ENCODE results near the gene ABLIM1.
A peak's percentile ranks its signal among the peaks of the same experiment; 100 is the strongest.

Gene ABLIM1

DNA sequence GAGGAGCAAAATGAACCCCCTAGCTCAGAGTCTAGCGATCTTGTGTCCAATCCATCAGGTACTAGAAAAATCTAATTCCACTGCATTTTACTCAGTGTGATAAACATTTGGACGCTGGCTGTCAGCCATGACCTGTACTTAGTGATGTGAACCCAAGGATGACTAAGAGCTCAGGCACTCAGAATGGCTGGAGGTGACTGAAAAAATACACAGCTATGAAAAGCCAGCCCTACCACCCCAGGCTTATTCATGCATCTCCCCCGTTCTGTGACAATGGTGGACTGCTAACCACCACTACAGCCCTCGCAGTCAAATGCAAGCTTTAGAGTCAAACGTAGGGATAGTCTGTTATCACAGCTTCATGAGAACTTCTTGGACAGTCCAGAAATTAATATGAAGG is 268.6 kb downstream of the ABLIM1 start:
- peak; percentile 51 for DNase-seq (ENCODE audit: low read depth)

DNA sequence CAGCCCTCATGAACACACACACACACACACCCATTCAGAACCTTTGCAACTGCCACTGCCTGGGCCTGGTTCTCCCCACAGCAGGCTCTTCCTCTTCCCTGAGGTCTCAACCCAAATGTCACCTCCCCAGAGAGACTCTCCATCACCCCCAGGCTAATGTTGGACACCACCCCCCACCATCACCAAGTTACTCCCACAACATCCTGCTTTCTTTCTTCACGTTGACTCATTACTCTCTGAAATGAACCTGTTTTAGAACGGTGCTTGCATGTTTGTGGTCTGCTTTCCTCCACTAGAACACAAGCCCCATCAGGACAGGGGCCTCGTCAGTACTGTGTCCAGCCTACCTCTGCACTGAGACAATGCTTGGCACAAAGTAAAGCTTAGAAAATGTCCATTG is 269.8 kb downstream of the ABLIM1 start:
- DNase-seq (ENCODE audit: low read depth): no peak

DNA sequence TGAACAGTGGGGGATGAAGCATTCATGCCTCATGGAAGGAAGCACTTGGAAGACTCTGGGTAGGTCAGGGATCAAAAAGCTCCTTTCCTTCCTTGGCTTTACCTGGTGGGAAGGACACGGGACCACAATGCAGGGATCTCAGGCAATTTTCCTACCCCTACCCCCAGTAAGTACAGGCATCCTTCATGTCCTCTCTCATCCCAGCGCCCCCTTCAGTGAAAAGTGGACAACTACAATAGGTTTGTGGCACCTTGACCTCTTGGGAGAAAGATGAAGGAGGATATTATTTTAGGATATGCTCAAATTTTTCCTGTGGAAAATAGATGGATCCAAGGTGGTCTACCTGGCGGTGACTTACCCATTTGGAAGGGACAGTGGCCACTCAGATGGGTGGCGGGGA is 270.3 kb downstream of the ABLIM1 start:
- DNase-seq (ENCODE audit: low read depth): no peak

DNA sequence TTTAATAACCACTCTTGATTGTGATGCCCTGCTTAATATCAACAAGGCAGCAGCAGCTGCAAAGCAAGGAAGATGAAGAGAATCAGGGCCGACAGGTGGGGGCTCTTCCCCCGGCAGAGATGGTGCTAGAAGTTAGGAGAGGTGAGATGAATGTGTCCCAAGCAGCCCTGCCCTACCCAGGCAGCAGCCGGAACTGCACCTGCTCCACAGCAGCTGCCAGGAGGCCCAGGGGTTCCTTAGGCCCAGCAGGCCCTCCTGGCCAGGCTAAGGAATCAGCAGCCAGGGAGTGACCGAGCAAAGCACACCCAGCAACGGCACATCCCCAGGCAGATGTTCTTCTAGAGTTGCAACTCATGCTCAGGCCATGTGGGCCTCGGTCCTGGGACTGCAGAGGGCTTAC is 271.6 kb downstream of the ABLIM1 start:
- DNase-seq (ENCODE audit: low read depth): no peak

DNA sequence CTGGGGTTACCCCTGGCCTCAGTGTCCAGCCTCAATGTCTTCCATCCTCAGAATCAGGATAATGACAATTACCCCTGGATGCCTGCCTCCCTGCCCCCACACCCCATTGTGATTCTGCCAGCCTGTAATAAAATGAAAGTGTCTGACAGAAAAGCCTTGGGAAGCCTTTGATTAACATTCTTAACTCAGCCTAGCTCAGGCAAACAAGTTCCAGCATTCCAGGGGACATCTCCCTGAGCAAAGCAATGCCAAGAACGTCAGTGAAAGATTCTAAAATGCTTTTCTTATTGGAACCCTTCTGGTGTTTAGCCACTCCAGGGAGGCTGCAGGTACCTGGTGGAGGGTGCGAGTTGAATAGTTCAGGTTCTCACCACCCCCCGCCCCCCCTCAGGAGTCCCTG is 272.5 kb downstream of the ABLIM1 start:
- DNase-seq (ENCODE audit: low read depth): no peak

DNA sequence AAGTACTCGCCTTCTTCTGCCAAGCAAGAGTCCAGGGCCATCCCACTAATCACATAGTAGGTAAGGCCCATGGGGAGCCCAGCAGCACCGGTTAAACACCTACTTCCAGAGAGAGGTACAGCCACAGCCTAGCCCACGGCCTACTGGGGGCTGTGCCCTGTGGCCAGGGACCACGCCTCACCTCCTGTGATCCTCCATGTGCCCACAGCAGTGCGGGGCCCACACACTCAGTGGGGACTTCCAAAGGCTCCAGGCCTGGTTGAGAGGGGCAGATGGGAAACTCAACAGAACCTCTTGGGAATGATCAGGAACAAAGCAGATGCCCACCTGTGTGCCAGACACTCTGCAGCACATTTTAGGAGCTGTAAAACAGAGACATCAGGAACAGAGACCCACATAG is 273.5 kb downstream of the ABLIM1 start:
- no peak for DNase-seq (ENCODE audit: low read depth)

DNA sequence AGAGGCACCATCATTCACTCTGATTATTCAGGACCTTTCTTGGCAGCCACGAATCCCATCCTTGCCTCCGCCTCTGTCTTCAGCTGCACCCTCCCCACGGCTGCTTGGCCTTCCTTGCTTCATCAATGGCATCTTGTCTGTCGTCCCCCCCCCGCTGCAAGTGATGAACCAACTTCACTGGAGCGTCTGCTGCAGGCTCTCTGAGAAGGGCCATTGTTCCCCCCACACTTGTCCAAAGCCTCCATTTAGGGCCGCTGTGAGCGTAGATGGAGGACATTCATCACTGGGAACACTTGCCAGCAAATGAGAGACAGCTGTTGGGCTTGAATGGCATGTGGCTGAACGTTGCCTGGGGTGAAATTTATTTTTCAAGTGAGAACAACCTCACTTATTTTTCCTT is 273.9 kb downstream of the ABLIM1 start:
- DNase-seq (ENCODE audit: low read depth): no peak

Data from HS-27A (cell line).